ENCODE measurements around the gene STX4.

The STX4 gene, protein sequence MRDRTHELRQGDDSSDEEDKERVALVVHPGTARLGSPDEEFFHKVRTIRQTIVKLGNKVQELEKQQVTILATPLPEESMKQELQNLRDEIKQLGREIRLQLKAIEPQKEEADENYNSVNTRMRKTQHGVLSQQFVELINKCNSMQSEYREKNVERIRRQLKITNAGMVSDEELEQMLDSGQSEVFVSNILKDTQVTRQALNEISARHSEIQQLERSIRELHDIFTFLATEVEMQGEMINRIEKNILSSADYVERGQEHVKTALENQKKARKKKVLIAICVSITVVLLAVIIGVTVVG

DNA sequence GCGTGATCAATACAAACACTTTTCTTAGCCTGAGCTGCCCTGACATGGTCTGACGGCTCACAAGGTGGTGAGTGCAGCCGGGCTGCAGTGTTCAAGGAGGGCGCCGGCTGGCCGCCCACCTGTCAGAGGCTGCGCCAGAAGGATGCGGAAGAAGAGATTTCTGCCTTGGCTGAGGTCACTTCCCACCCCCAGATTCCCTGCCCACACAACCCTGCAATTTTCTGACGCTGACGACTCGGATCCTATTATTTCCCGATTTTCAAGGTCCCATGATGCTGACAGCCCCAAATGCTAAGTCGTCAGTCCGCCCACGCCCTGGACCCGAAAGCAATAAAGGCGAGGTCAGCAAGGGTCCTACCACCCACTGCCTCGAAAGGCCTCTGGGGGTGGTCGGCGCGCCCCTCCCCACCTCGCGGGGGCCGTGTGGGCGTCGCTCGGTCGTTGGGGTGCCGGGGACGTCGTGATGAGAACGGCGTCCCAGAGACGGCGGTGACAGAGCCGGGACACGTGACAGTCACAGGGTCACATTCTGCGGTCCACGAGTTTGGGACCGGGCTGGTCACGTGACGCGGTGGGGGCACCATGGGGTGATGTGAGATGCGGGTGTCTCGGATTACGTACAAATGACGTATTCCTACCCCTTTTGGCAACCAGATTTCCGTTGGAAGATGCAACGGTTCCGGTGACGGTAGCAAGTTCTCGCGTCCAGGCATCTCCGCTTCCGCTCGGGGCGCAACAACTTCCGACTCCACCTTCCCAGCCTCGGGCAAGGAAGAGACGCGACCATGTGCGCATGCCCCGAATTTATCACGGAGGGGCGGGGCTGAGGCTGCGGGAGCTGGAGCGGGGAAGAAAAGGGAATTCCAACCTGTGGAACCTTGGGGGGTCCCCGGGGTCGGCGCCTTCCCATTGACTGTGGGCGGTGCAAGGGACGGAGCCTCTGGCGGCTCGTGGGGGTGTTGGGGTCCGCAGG, at the start of gene STX4:
Gene STX4, plus strand, starts transcription at position 823 of the 973 bp plus-strand sequence. CDS start 248 bp downstream, outside the sequence.
- peak; percentile 96 for DNase-seq

GRCh38 chr16:30983898-30984610, 49.3 kb upstream of the STX4 start:
- no peak for DNase-seq

DNA sequence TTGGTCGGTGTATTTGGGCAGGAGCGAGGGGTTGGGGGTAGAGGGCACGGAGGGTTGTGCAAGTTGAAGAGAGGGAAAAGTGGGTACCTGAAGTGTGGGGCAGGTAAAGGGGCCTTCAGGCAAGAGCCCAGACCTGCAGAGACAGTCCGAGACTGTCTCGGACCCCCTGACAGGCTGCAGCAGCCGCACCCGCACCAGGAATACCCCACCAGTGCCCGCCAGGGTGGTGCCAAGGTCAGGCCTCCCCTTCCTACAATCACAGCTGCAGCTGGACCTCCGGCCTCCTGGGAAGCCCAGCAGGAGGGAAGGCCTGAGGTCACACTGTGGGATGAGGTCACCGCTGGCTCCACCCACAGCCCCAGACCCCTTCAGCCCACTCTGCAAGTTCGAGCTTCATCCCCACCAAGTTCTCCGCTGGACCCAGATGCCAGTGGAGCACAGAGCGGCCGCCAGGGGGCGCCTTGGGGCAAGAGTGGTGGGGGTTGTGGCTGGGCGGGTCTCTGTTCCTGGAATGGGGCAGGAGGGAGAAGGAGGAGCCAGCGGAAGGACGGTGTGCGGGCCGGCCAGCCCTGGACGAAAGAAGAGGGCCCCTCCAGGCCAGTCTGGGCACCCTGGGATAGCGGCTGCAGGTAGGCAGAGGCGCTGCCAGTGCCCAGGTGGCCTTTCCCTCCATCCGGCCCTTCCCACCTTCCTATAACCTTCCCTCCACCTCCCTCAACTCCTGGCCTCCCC, 48.5 kb upstream of the STX4 start, which contains the start of gene HSD3B7:
Gene HSD3B7, plus strand, starts transcription at position 539 of the 732 bp plus-strand sequence. CDS start 452 bp downstream, outside the sequence.
- DNase-seq: peak; percentile 77

DNA sequence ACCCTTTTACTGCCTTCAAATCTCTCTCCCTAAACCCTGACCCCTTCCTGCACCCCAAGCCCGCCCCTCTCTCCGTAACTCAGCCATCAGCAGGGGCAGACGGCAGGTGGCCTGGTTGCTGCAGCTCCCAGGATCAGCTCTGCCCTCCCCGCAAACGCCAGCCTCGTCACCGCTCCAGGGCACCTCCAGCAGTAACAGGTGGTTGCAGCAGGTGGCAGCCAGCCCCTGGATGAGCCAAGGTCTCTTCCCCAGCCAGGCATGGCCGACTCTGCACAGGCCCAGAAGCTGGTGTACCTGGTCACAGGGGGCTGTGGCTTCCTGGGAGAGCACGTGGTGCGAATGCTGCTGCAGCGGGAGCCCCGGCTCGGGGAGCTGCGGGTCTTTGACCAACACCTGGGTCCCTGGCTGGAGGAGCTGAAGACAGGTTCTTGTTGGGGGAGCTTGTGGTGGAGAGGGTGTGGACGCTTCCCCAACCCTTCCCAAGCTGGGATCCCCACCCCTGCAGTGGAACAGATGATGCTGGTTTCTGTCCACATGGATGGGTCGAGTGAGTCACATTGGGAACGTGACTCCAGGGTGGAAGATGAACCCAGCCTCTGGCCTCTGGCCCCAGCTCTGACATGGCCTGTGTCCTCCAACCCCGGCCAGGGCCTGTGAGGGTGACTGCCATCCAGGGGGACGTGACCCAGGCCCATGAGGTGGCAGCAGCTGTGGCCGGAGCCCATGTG, 47.8 kb upstream of the STX4 start:
- DNase-seq: no peak

DNA sequence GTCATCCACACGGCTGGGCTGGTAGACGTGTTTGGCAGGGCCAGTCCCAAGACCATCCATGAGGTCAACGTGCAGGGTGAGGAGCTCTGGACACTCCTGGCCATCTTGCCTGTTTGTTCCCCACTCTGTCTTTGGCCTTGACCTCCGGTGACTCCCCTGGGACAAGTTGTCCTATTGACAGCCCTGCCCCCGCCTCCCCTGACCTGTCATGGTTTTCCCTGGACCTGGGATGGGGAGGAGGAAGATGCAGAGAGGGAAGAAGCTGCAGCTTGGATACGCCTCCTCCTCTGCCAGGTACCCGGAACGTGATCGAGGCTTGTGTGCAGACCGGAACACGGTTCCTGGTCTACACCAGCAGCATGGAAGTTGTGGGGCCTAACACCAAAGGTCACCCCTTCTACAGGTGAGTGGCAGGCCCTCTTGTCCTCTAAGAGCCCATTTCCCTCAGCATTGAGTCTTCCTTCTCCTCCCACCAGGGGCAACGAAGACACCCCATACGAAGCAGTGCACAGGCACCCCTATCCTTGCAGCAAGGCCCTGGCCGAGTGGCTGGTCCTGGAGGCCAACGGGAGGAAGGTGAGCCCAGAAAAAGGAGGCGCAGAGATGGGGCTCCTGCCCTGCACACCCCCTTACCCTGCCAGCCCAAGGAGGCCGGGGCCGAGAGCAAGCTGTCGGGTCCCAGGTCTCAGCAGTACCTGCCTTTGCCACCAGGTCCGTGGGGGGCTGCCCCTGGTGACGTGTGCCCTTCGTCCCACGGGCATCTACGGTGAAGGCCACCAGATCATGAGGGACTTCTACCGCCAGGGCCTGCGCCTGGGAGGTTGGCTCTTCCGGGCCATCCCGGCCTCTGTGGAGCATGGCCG, 47.0 kb upstream of the STX4 start:
- no peak for DNase-seq

GRCh38 chr16:30987581-30988190, 45.7 kb upstream of the STX4 start:
- DNase-seq: no peak

DNA sequence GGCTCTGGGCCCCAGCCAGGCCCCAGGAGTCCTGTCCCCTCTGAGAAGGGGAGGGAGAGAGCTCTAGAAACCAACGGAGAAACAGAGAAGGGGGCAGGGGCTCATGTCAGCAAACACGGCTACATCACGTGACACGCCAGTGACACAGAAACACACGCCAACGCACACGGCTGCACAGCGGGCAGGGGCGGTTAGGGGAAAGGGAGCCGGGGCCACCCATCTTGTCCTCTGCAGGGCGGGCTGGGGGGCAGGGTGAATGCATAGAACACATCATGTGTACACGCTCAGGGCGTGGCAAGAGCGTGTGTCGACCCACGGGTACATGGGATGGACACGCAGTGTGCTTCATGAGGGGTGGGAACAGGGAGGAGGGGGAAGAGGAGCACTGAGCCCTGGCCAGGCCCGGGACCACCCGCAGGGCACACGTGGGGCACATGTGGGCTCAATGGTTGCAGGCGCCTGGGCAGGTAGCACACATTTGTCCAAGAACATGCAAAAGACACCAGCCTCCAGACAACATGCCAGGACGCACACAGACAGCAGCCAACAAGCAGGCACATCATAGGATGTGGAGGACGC, 43.8 kb upstream of the STX4 start:
- no peak for DNase-seq

GRCh38 chr16:30990105-30990504, 43.3 kb upstream of the STX4 start:
- DNase-seq: no peak

GRCh38 chr16:30991052-30991451, 42.3 kb upstream of the STX4 start:
- no peak for DNase-seq

DNA sequence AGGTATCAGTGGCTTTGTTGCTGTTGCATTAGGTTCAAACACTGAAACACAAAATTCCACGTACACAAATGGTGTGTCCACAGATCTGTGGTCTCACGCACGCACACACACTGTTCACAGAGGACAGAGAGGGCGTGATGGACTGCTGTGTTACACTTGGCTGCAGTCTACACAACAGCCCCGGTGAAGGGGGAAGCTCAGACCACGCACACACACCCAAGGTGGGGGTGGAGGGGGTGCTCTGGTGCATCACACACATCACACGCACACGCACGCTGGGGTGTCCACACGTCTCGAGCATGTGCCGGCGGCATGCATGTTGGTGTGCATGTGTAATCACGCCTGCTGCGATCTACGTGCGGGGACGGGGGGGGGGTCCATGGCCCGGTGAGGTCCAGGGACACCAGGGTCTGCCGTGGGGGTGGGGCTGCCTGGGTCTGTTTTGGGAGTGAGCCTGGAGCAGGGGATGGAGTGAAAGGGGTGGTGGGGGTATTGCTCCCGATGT, 41.0 kb upstream of the STX4 start:
- no peak for DNase-seq

- DNase-seq: no peak
Measured at GRCh38 chr16:30992931-30993816, 40.2 kb upstream of the STX4 start.

- no peak for DNase-seq
Measured at GRCh38 chr16:30995927-30996323, 37.4 kb upstream of the STX4 start.

DNA sequence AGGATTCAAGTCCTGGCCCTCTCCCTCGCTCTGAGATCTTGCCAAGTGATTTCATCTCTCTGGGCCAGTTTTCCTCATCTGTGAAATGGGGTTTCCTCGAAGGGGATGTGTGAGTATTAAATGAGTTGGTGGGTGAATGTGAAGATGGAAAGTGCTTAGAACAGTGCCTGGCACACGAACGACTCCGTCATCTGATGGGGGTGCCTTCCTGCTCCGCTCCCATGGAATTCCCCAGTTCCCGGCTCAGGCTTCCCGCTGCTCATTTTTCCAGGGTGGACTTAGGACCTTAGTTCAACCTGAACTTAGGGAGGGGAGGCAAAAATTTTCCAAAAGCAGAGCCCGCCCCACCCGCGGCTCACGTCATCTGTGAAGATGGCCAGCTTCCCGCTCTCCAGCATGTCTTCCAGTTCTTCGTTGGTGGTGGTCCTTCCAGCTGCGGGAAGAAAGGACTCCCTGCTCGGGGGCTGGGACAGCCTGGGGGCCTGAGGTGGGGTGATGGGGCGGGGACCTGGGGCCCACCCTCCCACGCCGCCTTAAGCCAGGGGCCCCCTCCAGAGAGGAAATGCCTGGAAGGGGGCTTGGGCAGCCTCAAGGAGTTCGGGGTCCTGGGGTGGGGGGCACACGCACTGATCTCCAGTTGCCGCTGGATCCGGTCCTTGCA, 36.9 kb upstream of the STX4 start:
- DNase-seq: no peak

DNA sequence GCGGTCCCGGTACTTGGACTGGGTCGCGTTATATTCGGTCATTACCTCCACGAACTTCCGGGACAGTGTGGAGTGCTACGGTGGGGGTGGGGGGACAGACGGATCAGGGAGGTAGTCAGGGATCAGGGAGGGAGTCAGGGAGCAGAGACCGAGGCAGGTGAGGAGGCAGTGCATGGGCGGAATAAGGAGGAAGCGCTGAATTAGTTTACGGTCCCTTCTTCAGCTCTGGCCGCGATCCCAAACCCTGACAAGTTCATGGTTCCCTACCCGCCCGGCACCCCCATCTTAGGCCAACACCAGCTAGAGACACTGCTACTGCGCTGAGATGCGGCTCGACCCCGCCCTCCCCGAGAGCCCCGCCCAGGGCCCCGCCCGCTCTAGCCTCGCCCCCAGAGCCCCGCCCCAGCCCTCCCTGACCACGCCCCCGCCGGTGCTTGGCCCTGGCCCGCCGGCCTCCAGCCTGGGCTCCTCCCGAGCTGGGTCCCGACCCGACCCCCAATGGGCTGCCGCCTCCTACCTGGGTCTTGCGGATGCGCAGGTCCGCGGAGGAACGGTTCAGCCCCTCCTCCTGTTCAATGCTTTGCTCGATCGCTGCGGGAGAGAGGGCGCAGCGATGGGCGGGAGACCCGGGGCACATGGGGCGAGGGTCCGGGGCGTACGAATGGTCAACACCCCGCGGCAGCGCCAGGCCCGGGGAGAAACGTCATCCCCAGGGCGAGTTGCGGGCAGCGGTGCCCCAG, 36.2 kb upstream of the STX4 start:
- DNase-seq: peak; percentile 81

DNA sequence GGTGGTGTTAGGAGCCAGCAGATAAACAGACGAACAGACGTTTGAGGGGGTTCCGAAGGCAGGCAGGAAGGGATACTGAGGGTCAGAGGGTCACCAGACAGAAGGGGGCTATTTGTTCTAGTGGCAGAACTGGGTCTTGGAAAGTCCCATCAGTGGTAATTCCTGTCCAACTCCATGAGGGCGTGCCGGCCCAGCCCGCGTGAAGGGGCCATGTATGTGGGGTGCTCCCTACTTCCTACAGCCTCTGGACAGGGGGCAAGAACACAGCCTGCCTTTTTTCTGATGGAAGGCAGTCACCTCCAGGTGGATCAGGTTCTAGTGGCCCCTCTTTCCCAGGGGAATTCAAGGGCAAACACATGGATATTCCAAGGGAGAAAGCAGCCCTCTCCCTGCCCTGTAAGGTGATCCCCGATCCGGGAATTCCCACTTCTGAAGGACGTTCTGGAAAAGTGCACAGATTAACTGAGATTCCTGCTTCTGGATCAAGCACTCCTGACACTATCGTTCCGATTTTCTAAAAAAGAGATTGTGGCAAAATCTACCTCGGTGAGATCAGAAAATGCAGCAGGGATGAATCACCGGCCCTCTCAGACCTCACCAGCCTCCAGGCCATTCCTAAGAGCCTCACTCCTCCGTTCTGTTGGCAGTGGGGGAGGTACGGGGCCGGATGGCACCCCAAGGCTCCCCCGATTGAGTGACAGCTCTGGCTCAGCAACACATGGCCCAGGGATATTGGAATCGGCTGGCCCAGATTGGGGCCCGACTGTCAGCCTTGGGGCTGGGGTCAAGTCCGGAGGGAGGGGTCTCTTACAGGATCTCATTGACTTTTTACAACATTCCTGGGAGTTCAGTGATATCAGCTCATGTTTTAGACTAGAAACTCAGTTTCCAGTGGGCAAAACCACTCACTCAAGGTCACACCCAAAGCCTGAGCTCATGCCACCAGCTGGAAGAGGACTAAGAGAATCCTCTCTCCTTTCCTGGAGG, 35.3 kb upstream of the STX4 start:
- DNase-seq: no peak

Measured in stimulated activated CD4-positive, alpha-beta T cell treated with anti-CD3 and anti-CD28 coated beads, Interleukin-1b, Interleukin-23, amount 100 ng/mL, for 48 hours (primary cell).